ENCODE data around the gene METAP1D. TPM values are rescaled to one million over a fixed set of nuclear protein-coding genes. Genes with fewer than 3 reads are reported as not detected.

Gene METAP1D
- total and polyA plus RNA-seq, 9 donors, result 7.0 to 14.3 (median 10.9) TPM

DNA sequence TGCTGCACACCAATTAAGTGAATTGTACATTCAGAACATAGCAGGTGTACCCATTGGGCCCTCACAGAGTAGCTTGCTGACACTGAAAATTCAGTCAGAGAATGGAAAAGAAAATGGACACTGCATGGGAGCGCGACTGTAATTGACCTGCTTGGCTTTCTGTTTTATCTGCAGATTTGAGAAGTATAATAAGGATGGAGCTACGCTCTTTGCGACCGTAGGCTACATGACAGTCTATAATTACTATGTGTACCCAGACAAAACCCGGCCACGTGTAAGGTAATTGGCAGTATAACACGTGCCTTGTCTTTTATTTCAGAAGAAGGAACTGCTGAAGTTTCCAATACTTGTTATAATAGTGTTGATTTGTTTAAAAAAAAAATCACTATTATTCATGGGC is 33.5 kb upstream of the METAP1D start:
- no peaks in the 10 kb centered on the region for H3K27me3 ChIP-seq
- no peaks in the 10 kb centered on the region for H3K36me3 ChIP-seq
- 90 to 95% (median 93%) methylated on average over 8 of the region's 8 CpGs for WGBS, 3 donors
- H3K27ac ChIP-seq, result no peak overlapping the region
- H3K9me3 ChIP-seq, result no peaks in the 10 kb centered on the region
- H3K4me1 ChIP-seq (ENCODE audit: insufficient read depth), result no peaks in the 10 kb centered on the region
- TF ChIP-seq, protein P1, sequence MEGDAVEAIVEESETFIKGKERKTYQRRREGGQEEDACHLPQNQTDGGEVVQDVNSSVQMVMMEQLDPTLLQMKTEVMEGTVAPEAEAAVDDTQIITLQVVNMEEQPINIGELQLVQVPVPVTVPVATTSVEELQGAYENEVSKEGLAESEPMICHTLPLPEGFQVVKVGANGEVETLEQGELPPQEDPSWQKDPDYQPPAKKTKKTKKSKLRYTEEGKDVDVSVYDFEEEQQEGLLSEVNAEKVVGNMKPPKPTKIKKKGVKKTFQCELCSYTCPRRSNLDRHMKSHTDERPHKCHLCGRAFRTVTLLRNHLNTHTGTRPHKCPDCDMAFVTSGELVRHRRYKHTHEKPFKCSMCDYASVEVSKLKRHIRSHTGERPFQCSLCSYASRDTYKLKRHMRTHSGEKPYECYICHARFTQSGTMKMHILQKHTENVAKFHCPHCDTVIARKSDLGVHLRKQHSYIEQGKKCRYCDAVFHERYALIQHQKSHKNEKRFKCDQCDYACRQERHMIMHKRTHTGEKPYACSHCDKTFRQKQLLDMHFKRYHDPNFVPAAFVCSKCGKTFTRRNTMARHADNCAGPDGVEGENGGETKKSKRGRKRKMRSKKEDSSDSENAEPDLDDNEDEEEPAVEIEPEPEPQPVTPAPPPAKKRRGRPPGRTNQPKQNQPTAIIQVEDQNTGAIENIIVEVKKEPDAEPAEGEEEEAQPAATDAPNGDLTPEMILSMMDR (IDR thresholded peaks at IDR 0.05), result no peak
- TF ChIP-seq POLR2A (IDR thresholded peaks at IDR 0.05), result no peak
- TF ChIP-seq EP300 (IDR thresholded peaks at IDR 0.05), result no peak
- no peak for DNase-seq
- no peak overlapping the region for H3K4me3 ChIP-seq
- intact Hi-C loops (cut with DNase I), result no loop called here

DNA sequence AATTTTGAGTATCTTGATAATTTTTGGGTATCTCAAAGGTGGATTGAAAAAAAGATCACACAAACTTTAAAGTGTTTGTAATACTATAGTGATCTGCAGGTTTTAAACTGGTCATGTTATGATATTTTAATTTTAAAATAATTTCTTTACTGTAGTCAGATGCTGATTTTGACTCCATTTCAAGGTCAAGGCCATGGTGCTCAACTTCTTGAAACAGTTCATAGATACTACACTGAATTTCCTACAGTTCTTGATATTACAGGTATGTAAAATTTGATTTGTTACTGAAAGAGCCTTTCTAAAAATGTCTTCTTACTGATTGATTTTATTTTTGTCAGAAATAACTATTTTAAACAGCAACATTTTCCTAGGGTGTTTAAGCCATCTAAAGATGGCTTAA is 33.1 kb upstream of the METAP1D start:
- H3K9me3 ChIP-seq, result no peaks in the 10 kb centered on the region
- DNase-seq, result no peak
- H3K4me3 ChIP-seq, result no peak overlapping the region
- intact Hi-C loops (cut with DNase I), result no loop called here
- no peaks in the 10 kb centered on the region for H3K36me3 ChIP-seq
- no peaks in the 10 kb centered on the region for H3K4me1 ChIP-seq (ENCODE audit: insufficient read depth)
- no peaks in the 10 kb centered on the region for H3K27me3 ChIP-seq
- H3K27ac ChIP-seq, result no peak overlapping the region
- TF ChIP-seq POLR2A (IDR thresholded peaks at IDR 0.05) (no peak), EP300 (IDR thresholded peaks at IDR 0.05) (no peak)
- TF ChIP-seq, protein P1 (IDR thresholded peaks at IDR 0.05), result no peak

DNA sequence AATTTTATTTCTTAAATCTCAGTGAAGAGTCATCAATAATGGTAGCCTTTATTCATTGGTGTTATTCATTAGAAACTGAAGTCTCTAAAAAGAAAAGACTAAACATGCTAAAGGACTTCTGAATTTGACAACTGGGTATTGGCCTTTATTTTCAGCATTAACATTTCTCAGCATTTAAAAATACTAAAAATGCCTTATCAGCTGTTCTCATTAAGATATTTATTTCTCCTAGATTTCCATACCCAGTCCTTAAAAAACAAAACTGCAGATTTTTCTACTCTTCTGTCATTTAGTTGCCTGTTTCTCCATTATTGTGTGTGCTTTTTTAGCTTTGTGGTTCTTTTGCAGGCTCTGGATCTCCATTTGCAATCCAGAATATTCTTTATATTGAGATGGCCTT is 31.2 kb upstream of the METAP1D start:
- no peak for TF ChIP-seq EP300 (IDR thresholded peaks at IDR 0.05)
- no peak for TF ChIP-seq POLR2A (IDR thresholded peaks at IDR 0.05)
- TF ChIP-seq, protein P1 (IDR thresholded peaks at IDR 0.05), result no peak
- Histone ChIP-seq H3K9me3 (no peaks in the 10 kb centered on the region), H3K27me3 (no peaks in the 10 kb centered on the region), H3K4me3 (no peak overlapping the region), H3K27ac (no peak overlapping the region), H3K36me3 (no peaks in the 10 kb centered on the region), H3K4me1 (ENCODE audit: insufficient read depth) (no peaks in the 10 kb centered on the region)
- intact Hi-C loops (cut with DNase I), result no loop called here
- no peak for DNase-seq

DNA sequence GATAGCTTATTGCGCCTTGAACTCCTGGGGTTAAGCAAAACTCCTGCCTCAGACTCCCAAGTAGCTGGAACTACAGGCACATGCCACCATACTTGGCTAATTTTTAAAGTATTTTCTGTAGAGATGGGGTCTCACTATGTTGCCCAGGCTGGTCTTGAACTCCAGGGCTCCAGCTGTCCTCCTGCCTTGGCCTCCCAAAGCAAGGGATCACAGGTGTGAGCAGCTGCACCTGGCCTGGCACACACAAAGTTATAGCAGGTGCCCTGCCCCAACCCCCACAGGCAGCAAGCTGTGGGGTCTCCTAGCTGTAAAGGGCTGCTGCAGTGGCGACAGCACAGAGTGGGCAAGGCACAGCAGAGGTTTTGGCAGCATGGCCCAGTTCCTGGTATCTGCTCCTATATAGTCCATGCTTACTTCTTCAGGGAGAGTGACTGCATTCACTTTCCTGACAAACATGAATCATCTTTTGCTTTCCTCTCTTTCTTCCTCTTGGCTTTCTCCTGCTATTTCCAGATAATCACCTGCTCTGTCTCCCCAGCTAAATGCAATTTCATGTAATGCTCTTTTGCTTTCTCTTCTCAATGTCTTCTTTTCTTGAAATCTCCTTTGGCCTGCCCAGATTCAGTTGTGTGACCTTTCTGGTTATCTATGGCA is 27.3 kb upstream of the METAP1D start:
- TF ChIP-seq, protein P1 (IDR thresholded peaks at IDR 0.05), result no peak
- TF ChIP-seq POLR2A (IDR thresholded peaks at IDR 0.05), result no peak
- no peak for TF ChIP-seq EP300 (IDR thresholded peaks at IDR 0.05)
- no peak for DNase-seq
- 98 to 100% (median 99%) methylated on average over 2 of the region's 2 CpGs for WGBS, 3 donors
- H3K27me3 ChIP-seq, result no peaks in the 10 kb centered on the region
- intact Hi-C loops (cut with DNase I), result no loop called here
- no peaks in the 10 kb centered on the region for H3K9me3 ChIP-seq
- H3K27ac ChIP-seq, result no peak overlapping the region
- H3K4me3 ChIP-seq, result no peak overlapping the region
- H3K4me1 ChIP-seq (ENCODE audit: insufficient read depth), result no peaks in the 10 kb centered on the region
- H3K36me3 ChIP-seq, result no peaks in the 10 kb centered on the region
